Measurements from ENCODE around the gene RIC3.

Gene RIC3

DNA sequence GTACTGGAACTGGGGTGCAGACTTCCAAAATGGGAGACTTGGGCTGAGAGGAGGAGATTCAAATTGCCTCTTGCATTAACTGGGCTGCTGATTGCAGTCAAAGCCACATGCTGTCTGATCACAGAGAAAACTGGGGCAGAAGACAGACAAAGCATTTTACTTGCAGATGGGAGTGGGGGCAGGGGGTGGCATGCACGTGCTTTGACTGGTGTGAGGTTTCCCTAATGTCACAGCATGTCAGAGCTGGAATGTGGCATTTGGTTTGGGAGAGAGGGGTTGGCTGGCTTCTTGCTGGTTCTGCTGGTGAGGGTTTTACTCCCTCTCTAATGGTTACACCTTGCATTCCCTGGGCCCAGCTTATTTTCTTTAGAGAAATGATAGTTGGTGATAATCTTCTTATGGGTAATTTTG lies 84.9 kb downstream of the RIC3 start:
- TF ChIP-seq Cebpa-rat (IDR thresholded peaks at IDR 0.05), result no peak
- Histone ChIP-seq H3K27me3 (peaks cover 0 to 7% (median 0%) of the 10 kb centered on the region in 11 experiments; a peak in 2 of 22 replicates), H3K4me1 (peaks cover 0 to 82% (median 73%) of the 10 kb centered on the region in 10 experiments; a peak in 15 of 20 replicates), H3K36me3 (no peaks in the 10 kb centered on the region), H3K27ac (no peak overlapping the region), H3K4me3 (no peak overlapping the region), H3K4me2 (peak overlapping the region in 8 of 11 experiments; percentile 35 to 86 (median 82); a peak in 13 of 22 replicates), H4K20me1 (peaks cover 0 to 50% (median 0%) of the 10 kb centered on the region in 11 experiments; a peak in 9 of 22 replicates), H3K9ac (no peak overlapping the region), H3K9me3 (replicated peaks in 1 of 11) (no peaks in the 10 kb centered on the region)

DNA sequence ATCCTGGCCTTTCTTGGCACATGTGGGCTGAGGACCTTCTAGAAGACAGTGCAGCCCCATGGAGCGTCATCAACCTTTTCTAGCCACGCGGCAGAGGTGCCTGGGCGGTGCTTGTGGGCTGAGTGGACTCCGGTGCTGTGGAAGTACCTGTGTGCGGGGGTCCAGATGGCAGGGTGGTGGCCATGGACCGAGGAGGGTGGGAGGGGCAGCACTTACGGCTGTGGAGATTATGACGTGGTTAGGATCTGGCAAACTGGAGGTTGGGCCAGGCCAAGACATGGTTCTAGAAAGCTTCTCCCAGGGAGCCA lies 85.8 kb downstream of the RIC3 start:
- H3K4me1 ChIP-seq, result peaks cover 0 to 75% (median 67%) of the 10 kb centered on the region in 10 experiments; a peak in 15 of 20 replicates
- peak overlapping the region in 8 of 11 experiments; percentile 79 to 86 (median 82); a peak in 15 of 22 replicates for H3K4me2 ChIP-seq
- no peak for TF ChIP-seq Cebpa-rat (IDR thresholded peaks at IDR 0.05)
- H4K20me1 ChIP-seq, result peaks cover 0 to 43% (median 0%) of the 10 kb centered on the region in 11 experiments; a peak in 9 of 22 replicates
- no peak overlapping the region; a peak in 1 of 22 replicates for H3K9ac ChIP-seq
- H3K9me3 ChIP-seq (replicated peaks in 1 of 11), result no peaks in the 10 kb centered on the region
- H3K36me3 ChIP-seq, result no peaks in the 10 kb centered on the region
- H3K4me3 ChIP-seq, result no peak overlapping the region
- H3K27ac ChIP-seq, result no peak overlapping the region
- peaks cover 0 to 7% (median 0%) of the 10 kb centered on the region in 11 experiments; a peak in 2 of 22 replicates for H3K27me3 ChIP-seq

DNA sequence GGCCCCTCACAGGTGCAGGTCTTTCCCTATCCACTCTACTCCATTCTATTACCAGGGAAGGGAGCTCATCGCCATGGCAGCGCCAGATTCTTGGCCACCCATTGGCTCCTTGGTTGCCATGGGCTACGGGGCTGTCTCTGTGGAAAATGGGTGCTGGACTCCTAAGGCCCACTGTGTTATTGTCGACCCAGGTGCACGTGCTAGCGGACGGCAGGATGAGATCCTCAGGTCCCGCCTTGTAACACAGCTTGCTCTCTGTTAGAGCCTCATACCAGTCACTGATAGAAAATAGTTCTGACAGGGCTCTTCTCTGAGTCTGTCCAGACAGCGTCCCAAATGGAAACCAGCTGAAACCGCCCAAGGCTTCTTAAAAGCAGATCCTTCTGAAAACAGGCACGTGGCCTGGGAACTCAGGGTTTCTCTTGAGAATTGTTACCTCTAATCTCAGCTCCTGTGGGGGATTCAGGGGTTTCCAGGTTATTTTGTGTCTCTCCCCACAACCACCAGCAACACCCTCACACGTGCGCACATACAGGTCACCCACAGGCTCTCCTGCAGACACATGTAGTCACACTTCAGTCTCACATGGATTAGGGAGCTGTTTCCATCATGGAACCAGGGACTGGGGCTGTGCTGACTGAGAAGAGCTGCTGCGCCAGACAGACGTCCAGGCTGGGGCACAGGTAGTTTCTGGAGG lies 86.3 kb downstream of the RIC3 start:
- Histone ChIP-seq H3K27me3 (peaks cover 0 to 7% (median 0%) of the 10 kb centered on the region in 11 experiments; a peak in 2 of 22 replicates), H3K4me3 (peak overlapping the region in 4 of 10 experiments; percentile 61 to 65 (median 62); a peak in 6 of 20 replicates), H3K27ac (no peak overlapping the region), H3K9ac (no peak overlapping the region; a peak in 1 of 22 replicates), H4K20me1 (peaks cover 0 to 38% (median 0%) of the 10 kb centered on the region in 11 experiments; a peak in 8 of 22 replicates), H3K36me3 (no peaks in the 10 kb centered on the region), H3K4me1 (peaks cover 0 to 70% (median 62%) of the 10 kb centered on the region in 10 experiments; a peak in 15 of 20 replicates), H3K4me2 (peak overlapping the region in 8 of 11 experiments; percentile 79 to 86 (median 82); a peak in 16 of 22 replicates), H3K9me3 (replicated peaks in 1 of 11) (no peaks in the 10 kb centered on the region)
- no peak for TF ChIP-seq Cebpa-rat (IDR thresholded peaks at IDR 0.05)

DNA sequence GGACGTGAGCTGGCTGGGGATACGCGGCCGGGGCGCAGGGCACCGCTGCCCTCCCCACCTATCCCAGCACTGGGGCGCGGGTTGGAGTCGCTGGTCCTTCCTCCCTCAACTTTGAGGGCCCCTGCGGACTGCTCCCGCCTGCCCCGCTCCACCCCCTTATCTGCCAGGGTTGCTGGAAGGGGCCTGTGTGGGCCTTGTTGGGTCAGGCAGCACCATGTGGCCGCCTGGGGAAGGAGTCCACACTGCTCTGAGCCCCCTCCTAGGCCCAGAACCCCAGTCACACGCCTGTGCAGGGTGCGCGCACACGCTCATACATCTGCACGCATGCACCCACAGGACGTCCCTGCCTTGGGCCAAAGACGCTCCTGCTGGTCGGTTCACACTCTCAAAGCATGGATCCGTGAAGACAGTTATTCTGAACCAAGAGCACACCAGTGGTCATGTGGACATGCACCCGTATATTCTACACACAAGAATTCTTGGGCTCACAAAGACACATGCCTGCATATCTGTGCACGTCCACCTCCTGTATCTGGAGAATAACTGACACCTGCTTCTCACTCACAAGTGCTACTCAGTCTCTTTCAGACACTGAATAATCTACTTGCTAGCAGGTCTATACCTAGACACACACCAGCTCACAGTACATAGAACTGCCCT lies 87.1 kb downstream of the RIC3 start:
- peak overlapping the region in 8 of 11 experiments; percentile 50 to 65 (median 62); a peak in 15 of 22 replicates for H3K27ac ChIP-seq
- H3K27me3 ChIP-seq, result peaks cover 0 to 7% (median 0%) of the 10 kb centered on the region in 11 experiments; a peak in 2 of 22 replicates
- H3K4me3 ChIP-seq, result peak overlapping the region; percentile 48 to 72 (median 62)
- peak overlapping the region; percentile 77 to 86 (median 81) for H3K4me2 ChIP-seq
- H4K20me1 ChIP-seq, result peaks cover 0 to 30% (median 0%) of the 10 kb centered on the region in 11 experiments; a peak in 8 of 22 replicates
- TF ChIP-seq Cebpa-rat (IDR thresholded peaks at IDR 0.05), result no peak
- H3K36me3 ChIP-seq, result no peaks in the 10 kb centered on the region
- H3K9me3 ChIP-seq (replicated peaks in 1 of 11), result no peaks in the 10 kb centered on the region
- peak overlapping the region in 9 of 11 experiments; percentile 53 to 83 (median 71); a peak in 17 of 22 replicates for H3K9ac ChIP-seq
- H3K4me1 ChIP-seq, result peaks cover 0 to 62% (median 54%) of the 10 kb centered on the region in 10 experiments; a peak in 15 of 20 replicates

DNA sequence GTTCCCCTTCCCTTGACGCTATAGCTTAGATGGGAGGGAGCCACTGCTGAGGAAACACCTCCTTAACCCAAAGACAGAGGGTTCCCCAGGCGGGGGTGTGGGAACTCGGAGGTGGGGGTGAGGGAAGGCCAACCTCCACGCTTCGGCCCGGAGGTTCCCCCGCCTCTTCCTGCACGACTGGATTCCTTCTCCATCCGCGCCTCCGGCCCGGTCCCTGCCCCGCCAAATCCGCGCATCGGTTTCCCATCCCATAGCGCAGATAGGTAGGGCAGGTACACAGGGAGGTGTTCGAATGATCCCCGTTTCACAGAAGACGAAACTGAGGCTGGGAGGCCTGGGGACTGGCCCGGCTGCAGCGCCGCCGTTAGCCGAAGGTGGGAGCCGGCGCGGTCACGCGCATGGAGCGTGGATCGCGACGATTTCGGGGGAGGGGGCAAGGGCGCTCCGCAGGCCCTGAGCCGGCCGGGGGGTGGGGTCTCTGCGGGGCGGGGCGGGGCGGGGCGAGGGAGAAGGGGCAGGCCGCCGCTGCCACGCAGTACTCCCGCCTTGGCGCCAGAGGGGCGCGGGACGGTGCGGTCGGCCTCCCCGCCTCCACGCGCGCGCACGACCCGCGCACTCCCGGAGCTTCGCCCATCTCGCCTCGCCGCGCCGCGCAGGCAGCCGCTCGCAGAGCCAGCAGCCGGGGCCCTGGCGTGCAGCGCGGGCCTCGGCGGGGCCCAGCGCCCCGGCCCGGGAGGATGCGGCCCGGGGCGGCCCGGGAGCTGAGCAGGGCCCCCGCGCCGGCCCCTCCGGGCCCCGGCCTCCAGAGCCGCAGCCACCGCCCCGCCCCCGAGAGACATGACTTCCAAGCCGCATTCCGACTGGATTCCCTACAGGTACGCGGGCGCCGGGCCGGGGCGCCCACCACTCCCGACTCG lies 87.9 kb downstream of the RIC3 start, which contains the start of gene TUB:
TUB (plus strand) TSS at position 538 of the 917 bp plus-strand sequence; CDS start at position 838, 300 bp downstream.
- Histone ChIP-seq H3K4me3 (peak within 1 kb of the TSS; percentile 48 to 72 (median 62)), H3K36me3 (no peaks in the 10 kb centered on the region)

DNA sequence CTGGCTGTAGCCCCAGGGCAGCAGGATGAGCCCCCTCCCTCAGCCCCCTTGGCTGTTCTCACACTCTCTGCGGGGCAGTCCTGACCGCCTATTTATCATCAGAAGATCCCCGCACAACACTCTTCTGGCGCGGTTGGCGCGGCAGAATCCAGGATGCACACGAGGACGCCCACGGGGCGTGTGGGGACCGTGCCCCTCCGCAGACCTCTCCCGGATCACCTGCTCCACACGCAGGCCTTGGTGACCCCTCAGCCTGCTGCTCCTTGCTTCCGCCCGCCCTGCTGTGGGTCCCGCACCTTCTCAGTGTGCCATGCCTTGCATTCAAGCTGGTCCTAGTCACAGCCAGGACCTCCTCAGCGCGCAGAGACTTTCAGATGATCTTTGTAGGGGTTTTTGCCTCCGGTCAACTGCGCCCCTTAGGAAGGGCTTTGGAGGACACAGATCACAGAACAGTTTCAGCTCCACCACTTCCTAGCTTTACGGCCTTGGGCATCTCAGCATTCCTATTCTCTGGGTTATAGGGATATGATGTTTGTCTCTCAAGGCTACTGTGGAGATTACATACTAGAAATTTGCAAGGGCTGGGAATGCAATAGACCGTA lies 88.7 kb downstream of the RIC3 start:
- Histone ChIP-seq H3K4me1 (peaks cover 0 to 46% (median 39%) of the 10 kb centered on the region in 10 experiments; a peak in 14 of 20 replicates), H3K4me3 (peak overlapping the region in 8 of 10 experiments; percentile 48 to 72 (median 62); a peak in 12 of 20 replicates), H3K27ac (no peak overlapping the region), H3K27me3 (peaks cover 0 to 7% (median 0%) of the 10 kb centered on the region in 11 experiments; a peak in 2 of 22 replicates), H4K20me1 (peaks cover 0 to 18% (median 0%) of the 10 kb centered on the region in 11 experiments; a peak in 5 of 22 replicates), H3K9ac (peak overlapping the region in 4 of 11 experiments; percentile 15 to 77 (median 59); a peak in 2 of 22 replicates), H3K36me3 (no peaks in the 10 kb centered on the region), H3K9me3 (replicated peaks in 1 of 11) (no peaks in the 10 kb centered on the region), H3K4me2 (peak overlapping the region; percentile 58 to 79 (median 72); a peak in 21 of 22 replicates)
- TF ChIP-seq Cebpa-rat (IDR thresholded peaks at IDR 0.05), result no peak

More for the DNA sequence above, 87.9 kb downstream of the RIC3 start, which contains the start of gene TUB:
- peak within 1 kb of the TSS in 9 of 11 experiments; percentile 53 to 83 (median 71); a peak in 18 of 22 replicates for H3K9ac ChIP-seq
- peaks cover 0 to 26% (median 0%) of the 10 kb centered on the region in 11 experiments; a peak in 8 of 22 replicates for H4K20me1 ChIP-seq
- TF ChIP-seq Cebpa-rat (IDR thresholded peaks at IDR 0.05), result no peak
- H3K27me3 ChIP-seq, result peaks cover 0 to 7% (median 0%) of the 10 kb centered on the region in 11 experiments; a peak in 2 of 22 replicates
- H3K4me1 ChIP-seq, result peaks cover 0 to 54% (median 46%) of the 10 kb centered on the region in 10 experiments; a peak in 15 of 20 replicates
- no peaks in the 10 kb centered on the region for H3K9me3 ChIP-seq (replicated peaks in 1 of 11)
- peak within 1 kb of the TSS in 8 of 11 experiments; percentile 50 to 65 (median 62); a peak in 15 of 22 replicates for H3K27ac ChIP-seq
- peak within 1 kb of the TSS; percentile 77 to 86 (median 81) for H3K4me2 ChIP-seq

DNA sequence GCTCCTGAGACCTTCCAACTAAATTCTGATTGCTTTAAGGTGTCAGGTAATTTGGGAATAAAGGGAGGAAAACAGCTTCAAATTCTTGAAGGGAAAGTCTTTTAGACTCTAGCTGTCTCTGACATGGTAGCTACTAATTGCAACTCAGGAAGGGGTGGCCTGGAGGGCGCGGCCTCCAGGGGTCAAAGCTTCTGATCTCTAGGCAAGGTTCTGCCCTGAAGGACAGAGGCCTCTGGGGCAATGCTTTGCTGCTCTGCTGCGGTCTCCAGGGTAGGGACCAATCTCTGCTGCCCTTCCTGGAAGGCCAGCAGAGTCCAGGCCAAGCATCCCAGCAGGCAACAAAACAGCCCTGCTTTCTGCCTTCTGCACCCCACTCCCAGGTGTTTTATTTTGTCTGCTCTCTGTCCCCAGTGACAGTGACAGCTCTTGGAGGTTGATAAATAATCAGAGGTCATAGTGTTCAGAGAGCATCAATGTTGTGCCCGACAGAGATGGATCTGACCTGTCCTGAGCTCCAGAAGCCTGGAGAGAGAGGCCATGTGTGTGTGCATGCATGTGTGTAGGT lies 89.6 kb downstream of the RIC3 start:
- H3K4me1 ChIP-seq, result peaks cover 0 to 40% (median 32%) of the 10 kb centered on the region in 10 experiments; a peak in 16 of 20 replicates
- H3K4me3 ChIP-seq, result no peak overlapping the region
- H3K4me2 ChIP-seq, result no peak overlapping the region
- TF ChIP-seq Cebpa-rat (IDR thresholded peaks at IDR 0.05), result no peak
- no peaks in the 10 kb centered on the region for H3K36me3 ChIP-seq
- H3K27ac ChIP-seq, result no peak overlapping the region
- peaks cover 0 to 7% (median 0%) of the 10 kb centered on the region in 11 experiments; a peak in 2 of 22 replicates for H3K27me3 ChIP-seq
- H3K9me3 ChIP-seq (replicated peaks in 1 of 11), result no peaks in the 10 kb centered on the region
- H3K9ac ChIP-seq, result no peak overlapping the region
- peaks cover 0 to 9% (median 0%) of the 10 kb centered on the region in 11 experiments; a peak in 4 of 22 replicates for H4K20me1 ChIP-seq

Data from BLaER1 treated with 17β-estradiol and CSF1 and Interleukin-3, amounts not matched to agents 10 nM and 100 nM (cell line).